ENCODE results near the gene C2orf80.

- TF ChIP-seq, protein P1, sequence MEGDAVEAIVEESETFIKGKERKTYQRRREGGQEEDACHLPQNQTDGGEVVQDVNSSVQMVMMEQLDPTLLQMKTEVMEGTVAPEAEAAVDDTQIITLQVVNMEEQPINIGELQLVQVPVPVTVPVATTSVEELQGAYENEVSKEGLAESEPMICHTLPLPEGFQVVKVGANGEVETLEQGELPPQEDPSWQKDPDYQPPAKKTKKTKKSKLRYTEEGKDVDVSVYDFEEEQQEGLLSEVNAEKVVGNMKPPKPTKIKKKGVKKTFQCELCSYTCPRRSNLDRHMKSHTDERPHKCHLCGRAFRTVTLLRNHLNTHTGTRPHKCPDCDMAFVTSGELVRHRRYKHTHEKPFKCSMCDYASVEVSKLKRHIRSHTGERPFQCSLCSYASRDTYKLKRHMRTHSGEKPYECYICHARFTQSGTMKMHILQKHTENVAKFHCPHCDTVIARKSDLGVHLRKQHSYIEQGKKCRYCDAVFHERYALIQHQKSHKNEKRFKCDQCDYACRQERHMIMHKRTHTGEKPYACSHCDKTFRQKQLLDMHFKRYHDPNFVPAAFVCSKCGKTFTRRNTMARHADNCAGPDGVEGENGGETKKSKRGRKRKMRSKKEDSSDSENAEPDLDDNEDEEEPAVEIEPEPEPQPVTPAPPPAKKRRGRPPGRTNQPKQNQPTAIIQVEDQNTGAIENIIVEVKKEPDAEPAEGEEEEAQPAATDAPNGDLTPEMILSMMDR (IDR thresholded peaks at IDR 0.05), result no peak
- TF ChIP-seq POLR2A (IDR thresholded peaks at IDR 0.05), result no peak
Observed at GRCh38 chr2:208129744-208130711, 59.8 kb downstream of the C2orf80 start, which contains the start of gene CRYGC.
